Gastroesophageal sphincter (tissue), 3 donors: ENCODE results near the gene LRRC37A2.
"Not testable (repeated sequence)": the region's sequence is repeated elsewhere in the genome, so short reads cannot be mapped to it uniquely, and the experiment has no call there.

ENCODE experiments used
- EP300 ChIP-seq: sonication (generic); formaldehyde crosslinking; IDR thresholded peaks from one replicate; pipeline ENCODE4 v1.6.1; 2017; ENCODE audit warnings: antibody characterized with exemption, mild to moderate bottlenecking
- POLR2A ChIP-seq, 2 donors: fragments of 450-650 bp; IDR thresholded peaks; one replicate each; pipeline ENCODE4 v1.6.1; 2017; ENCODE audit warnings: antibody characterized with exemption in 2 of 2, mild to moderate bottlenecking in 2 of 2, moderate library complexity in 1 of 2
- POLR2AphosphoS5 ChIP-seq: sonication (generic); formaldehyde crosslinking; IDR thresholded peaks from one replicate; pipeline ENCODE4 v1.6.1; 2017; ENCODE audit warnings: antibody characterized with exemption
- TF ChIP-seq, protein P1 (sequence below), 4 experiments: fragments of 200-600 bp in 2 of 4; fragments of 450-650 bp in 2 of 4; sonication (generic) in 1 of 4; IDR thresholded peaks; one replicate each; pipeline ENCODE4 v1.5.1; 2017 to 2019; ENCODE audit warnings: antibody characterized with exemption in 4 of 4, mild to moderate bottlenecking in 2 of 4, moderate library complexity in 2 of 4

- not testable (repeated sequence) for TF ChIP-seq POLR2A (IDR thresholded peaks at IDR 0.05); POLR2AphosphoS5; EP300
- TF ChIP-seq, protein P1, sequence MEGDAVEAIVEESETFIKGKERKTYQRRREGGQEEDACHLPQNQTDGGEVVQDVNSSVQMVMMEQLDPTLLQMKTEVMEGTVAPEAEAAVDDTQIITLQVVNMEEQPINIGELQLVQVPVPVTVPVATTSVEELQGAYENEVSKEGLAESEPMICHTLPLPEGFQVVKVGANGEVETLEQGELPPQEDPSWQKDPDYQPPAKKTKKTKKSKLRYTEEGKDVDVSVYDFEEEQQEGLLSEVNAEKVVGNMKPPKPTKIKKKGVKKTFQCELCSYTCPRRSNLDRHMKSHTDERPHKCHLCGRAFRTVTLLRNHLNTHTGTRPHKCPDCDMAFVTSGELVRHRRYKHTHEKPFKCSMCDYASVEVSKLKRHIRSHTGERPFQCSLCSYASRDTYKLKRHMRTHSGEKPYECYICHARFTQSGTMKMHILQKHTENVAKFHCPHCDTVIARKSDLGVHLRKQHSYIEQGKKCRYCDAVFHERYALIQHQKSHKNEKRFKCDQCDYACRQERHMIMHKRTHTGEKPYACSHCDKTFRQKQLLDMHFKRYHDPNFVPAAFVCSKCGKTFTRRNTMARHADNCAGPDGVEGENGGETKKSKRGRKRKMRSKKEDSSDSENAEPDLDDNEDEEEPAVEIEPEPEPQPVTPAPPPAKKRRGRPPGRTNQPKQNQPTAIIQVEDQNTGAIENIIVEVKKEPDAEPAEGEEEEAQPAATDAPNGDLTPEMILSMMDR (IDR thresholded peaks at IDR 0.05), result not testable (repeated sequence)
Observed at GRCh38 chr17:46481310-46481709, 31.0 kb upstream of the LRRC37A2 start.
